Endothelial cell of umbilical vein (primary cell): ENCODE measurements around the gene CFAP46.

Experiments used
- CTCF ChIP-seq, 2 donors: IDR thresholded peaks; 1 replicate in 1 of 2; 2 replicates in 1 of 2; pipeline ENCODE4 v1.5.1; 2011; ENCODE audit warnings: low read length in 2 of 2, mild to moderate bottlenecking in 2 of 2, moderate library complexity in 2 of 2, control low read depth in 1 of 2, inconsistent platforms in 1 of 2, low read depth in 1 of 2; ENCODE audit not compliant: insufficient read depth in 1 of 2; ENCODE audit errors: extremely low read depth in 1 of 2
- EZH2 ChIP-seq: IDR thresholded peaks from 2 replicates; pipeline ENCODE4 v1.6.1; 2012; ENCODE audit warnings: borderline replicate concordance, low read depth, mild to moderate bottlenecking, moderate library complexity, low read length, inconsistent platforms; ENCODE audit not compliant: severe bottlenecking
- JUN ChIP-seq: IDR thresholded peaks from 2 replicates; pipeline ENCODE4 v1.6.1; 2011; ENCODE audit warnings: borderline replicate concordance, low read depth; ENCODE audit not compliant: insufficient read length, insufficient read depth
- POLR2A ChIP-seq: IDR thresholded peaks from 2 replicates; pipeline ENCODE4 v1.6.1; 2012; ENCODE audit warnings: low read depth, mild to moderate bottlenecking, control low read depth, low read length
- POLR2AphosphoS5 ChIP-seq: IDR thresholded peaks from 2 replicates; pipeline ENCODE4 v1.6.1; 2012; ENCODE audit warnings: low read depth, mild to moderate bottlenecking, control low read depth, low read length, moderate library complexity; ENCODE audit not compliant: insufficient read depth

GRCh38 chr10:132855889-132856288, 86.5 kb downstream of the CFAP46 start:
- no peak for TF ChIP-seq CTCF (IDR thresholded peaks at IDR 0.05; ENCODE audit: extremely low read depth in 1 of 2, insufficient read depth in 1 of 2, low read depth in 1 of 2, low read length in 2 of 2)
- no peak for TF ChIP-seq POLR2A
- TF ChIP-seq JUN: no peak
- no peak for TF ChIP-seq EZH2
- no peak for TF ChIP-seq POLR2AphosphoS5
